Fibroblast of villous mesenchyme (primary cell): ENCODE data around the gene FGF16. TPM values are rescaled to one million over a fixed set of nuclear protein-coding genes. Genes with fewer than 3 reads are reported as not detected.

ENCODE experiments used
- DNase-seq: peaks from one replicate; pipeline ENCODE4 v3.0.0-alpha.2; 2010; ENCODE audit warnings: low read depth
- H3K4me3 ChIP-seq: 2 replicates; pipeline ENCODE4 v1.5.1; 2011; ENCODE audit warnings: low read depth, mild to moderate bottlenecking, low read length
- total RNA-seq: library from RNA; depleted of rRNA; stranded (reverse); fragments of >200 nt; gene quantifications from 2 replicates; pipeline ENCODE4 v1.2.3, GENCODE V29; 2012
- TF ChIP-seq, protein P1 (sequence below): IDR thresholded peaks from 2 replicates; pipeline ENCODE4 v1.5.1; 2012; ENCODE audit warnings: low read depth, mild to moderate bottlenecking, low read length; ENCODE audit not compliant: insufficient read depth

FGF16 gene
- total RNA-seq, 1 donor, result not detected

DNA sequence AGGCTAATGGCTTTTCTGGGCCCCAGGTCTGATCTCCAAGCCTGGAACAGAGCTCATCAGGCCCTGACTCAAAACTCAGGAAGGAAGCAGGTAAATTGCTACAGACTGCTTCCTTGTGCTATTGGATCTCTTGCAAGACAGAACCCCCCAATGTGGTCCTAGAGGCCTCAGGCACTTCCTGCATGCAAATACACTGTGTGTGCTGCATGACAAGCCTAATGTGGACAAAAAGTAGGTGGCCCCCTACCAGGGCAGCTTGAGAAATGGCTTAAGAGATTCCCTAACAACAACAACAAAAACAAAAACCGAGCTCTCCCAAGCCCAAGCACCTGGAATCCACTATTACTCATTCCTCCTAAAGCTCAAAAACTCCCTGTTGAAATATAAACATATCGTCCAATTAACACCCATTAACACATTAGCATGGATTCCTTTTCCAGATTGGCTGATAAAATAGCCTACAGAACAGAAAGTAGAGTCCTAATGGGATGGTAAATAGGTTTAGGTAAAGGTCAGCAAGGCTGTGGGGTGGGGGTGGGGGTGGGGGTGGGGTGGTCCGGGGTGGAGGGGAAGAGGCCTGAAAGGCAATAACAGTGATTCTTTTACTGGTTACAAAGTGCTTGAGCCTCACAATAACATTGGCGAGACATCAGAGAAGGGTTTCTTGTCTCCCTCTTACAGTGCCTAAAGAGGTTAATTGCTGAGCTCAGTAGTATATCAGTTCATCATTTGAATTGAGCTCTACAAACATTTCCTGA lies 24.1 kb upstream of the FGF16 start:
- H3K4me3 ChIP-seq, result no peak overlapping the region
- DNase-seq, result no peak
- TF ChIP-seq, protein P1, sequence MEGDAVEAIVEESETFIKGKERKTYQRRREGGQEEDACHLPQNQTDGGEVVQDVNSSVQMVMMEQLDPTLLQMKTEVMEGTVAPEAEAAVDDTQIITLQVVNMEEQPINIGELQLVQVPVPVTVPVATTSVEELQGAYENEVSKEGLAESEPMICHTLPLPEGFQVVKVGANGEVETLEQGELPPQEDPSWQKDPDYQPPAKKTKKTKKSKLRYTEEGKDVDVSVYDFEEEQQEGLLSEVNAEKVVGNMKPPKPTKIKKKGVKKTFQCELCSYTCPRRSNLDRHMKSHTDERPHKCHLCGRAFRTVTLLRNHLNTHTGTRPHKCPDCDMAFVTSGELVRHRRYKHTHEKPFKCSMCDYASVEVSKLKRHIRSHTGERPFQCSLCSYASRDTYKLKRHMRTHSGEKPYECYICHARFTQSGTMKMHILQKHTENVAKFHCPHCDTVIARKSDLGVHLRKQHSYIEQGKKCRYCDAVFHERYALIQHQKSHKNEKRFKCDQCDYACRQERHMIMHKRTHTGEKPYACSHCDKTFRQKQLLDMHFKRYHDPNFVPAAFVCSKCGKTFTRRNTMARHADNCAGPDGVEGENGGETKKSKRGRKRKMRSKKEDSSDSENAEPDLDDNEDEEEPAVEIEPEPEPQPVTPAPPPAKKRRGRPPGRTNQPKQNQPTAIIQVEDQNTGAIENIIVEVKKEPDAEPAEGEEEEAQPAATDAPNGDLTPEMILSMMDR, result no peak

DNA sequence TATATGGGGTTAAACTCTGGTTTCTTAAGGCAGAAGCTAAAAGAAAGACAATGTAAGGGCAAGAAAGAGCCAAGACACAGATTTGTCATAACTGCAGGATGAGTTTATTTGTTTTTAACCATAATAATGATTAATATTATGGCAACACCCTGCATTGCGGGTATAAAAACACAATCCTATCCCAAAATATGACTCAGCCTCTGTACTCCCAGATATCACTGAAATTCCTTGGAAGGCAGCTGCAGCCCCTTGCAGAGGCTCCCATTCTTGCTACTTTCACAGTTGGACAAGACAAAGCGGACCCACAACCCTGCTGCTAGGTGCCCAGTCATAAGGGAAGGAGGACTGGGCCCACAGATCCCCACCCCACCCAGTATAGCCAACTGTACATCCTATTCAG lies 20.4 kb upstream of the FGF16 start:
- DNase-seq, result peak; percentile 4
- H3K4me3 ChIP-seq, result no peak overlapping the region
- TF ChIP-seq, protein P1, result no peak

DNA sequence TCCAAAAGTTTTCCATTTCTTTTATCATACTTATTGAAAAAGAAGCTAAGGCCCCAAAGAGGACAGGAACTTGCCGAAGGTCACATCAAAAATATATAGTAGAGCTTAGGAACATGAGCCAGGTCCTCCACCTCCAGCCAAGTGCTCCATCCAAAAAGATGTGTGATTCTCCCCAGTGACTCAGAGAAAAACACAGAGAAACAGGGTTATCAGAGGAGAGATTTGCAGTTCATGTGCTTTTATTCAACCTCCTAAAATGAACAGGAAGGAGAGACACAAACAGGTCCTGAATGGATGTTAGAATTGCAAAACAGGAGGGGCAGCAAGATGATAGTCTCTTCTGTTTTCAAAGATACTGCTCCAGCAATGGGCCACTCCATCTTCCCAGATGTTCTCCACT lies 19.6 kb upstream of the FGF16 start:
- H3K4me3 ChIP-seq, result no peak overlapping the region
- no peak for DNase-seq
- TF ChIP-seq, protein P1, result no peak

DNA sequence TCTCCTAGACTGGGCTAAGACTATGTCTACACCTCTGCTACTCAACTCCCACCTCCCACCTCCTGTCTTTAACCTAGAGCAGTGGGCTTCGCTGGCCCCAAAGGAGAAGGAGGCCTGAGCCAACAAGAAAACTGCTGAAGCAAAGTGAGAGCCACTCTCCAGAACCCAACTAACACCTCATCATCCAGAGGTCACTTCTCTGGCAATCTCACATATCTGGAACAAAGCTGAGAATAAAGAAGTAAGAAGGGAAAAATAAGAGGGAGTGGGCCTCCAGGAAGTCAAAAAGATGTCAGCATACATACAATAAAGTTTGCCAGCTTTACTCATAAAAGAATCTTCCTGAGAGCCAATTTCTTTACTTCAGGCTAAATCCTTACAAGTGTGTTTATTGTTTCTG lies 18.6 kb upstream of the FGF16 start:
- no peak for DNase-seq
- TF ChIP-seq, protein P1, result no peak

DNA sequence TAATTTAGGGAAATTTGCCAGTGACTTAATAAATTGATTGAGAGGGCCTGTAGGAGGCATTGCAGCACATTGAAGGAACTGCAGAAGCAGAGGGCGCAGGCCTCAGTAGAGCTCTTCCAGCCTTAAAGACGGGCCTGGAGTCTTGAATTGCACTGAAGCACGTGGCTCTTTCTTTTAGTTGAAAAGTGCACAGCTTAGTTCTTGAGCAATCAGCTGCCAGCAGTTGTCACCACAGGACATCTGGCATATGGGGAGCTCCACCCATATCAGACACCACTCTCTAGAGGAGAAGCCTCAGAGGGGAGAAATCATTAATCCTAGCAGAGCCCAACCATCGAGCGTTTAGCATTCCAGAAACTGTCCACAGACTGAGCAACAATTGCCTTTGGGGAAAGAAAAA lies 16.0 kb upstream of the FGF16 start:
- DNase-seq, result peak; percentile 75
- H3K4me3 ChIP-seq, result no peak overlapping the region
- TF ChIP-seq, protein P1, result peak; percentile 8

More for the DNA sequence above, 18.6 kb upstream of the FGF16 start:
- no peak overlapping the region for H3K4me3 ChIP-seq

DNA sequence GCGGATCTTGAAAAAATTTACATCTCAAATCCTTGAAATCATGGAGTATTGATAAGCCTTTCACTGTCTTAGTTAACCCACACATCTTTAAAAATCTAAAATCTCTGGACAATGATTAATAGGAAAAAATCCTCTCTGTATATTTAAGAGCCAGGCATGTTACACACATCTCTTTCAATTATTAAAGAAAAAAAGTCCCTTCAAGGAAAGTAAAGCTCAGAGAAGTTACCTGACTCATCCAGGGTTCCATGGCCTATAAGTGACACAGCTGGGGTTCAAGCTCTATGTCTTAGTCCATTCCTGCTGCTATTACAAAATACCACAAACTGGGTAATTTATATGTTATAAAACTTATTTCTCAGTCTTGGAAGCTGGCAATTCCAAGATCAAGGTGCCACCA lies 14.2 kb upstream of the FGF16 start:
- TF ChIP-seq, protein P1, result no peak
- DNase-seq, result no peak

DNA sequence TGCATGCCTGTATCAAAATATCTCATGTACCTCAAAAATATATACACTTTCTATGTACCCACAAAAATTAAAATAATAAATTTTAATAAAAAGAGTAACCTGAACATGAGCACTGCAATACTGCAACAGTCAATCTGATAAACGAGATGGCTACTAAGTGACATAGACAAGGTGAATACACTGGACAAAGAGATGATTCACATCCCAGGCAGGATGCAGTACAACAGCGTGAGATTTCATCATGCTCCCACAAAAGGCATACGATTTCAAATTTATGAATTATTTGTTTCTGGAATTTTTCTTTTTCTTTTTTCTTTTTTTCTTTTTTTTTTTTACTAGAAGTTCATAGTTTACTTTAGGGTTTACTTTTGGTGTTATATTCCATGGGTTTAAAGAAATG lies 12.2 kb upstream of the FGF16 start:
- no peak overlapping the region for H3K4me3 ChIP-seq
- TF ChIP-seq, protein P1, result no peak
- DNase-seq, result no peak

More for the DNA sequence above, 14.2 kb upstream of the FGF16 start:
- H3K4me3 ChIP-seq, result no peak overlapping the region
